Esophagus muscularis mucosa (tissue), 4 donors: Measurements from ENCODE around the gene SHISA8. TPM values are rescaled to one million over a fixed set of nuclear protein-coding genes. Genes with fewer than 3 reads are reported as not detected.

Experiments
- DNase-seq: peaks from one replicate; pipeline ENCODE4 v3.0.0-alpha.2; 2017; ENCODE audit errors: extremely low spot score
- H3K27ac ChIP-seq, 4 donors: fragments of 200-600 bp; sonication (generic); replicated peaks in 1 of 4; 1 replicate in 3 of 4; 2 replicates in 1 of 4; pipeline ENCODE4 v1.5.1; 2016 to 2019; ENCODE audit warnings: mild to moderate bottlenecking in 1 of 4
- H3K27me3 ChIP-seq, 4 donors: fragments of 200-600 bp; sonication (generic); one replicate each; pipeline versions ENCODE4 v1.5.1 to v1.6.0; 2016 to 2019
- H3K36me3 ChIP-seq, 4 donors: fragments of 200-600 bp; sonication (generic); one replicate each; pipeline ENCODE4 v1.5.1; 2016 to 2019
- H3K4me1 ChIP-seq, 4 donors: fragments of 200-600 bp; sonication (generic); one replicate each; pipeline ENCODE4 v1.5.1; 2016 to 2019
- H3K4me3 ChIP-seq, 4 donors: fragments of 200-600 bp; sonication (generic); 1 replicate in 2 of 4; 2 replicates in 2 of 4; pipeline ENCODE4 v1.5.1; 2016 to 2019; ENCODE audit warnings: mild to moderate bottlenecking in 4 of 4, moderate library complexity in 1 of 4
- H3K9me3 ChIP-seq, 4 donors: fragments of 200-600 bp; sonication (generic); 1 replicate in 3 of 4; 2 replicates in 1 of 4; pipeline ENCODE4 v1.5.1; 2016 to 2019
- EP300 ChIP-seq: sonication (generic); formaldehyde crosslinking; IDR thresholded peaks from one replicate; pipeline ENCODE4 v1.6.1; 2017; ENCODE audit warnings: antibody characterized with exemption
- POLR2A ChIP-seq: fragments of 450-650 bp; IDR thresholded peaks from one replicate; pipeline ENCODE4 v1.6.1; 2017; ENCODE audit warnings: antibody characterized with exemption, moderate library complexity, mild to moderate bottlenecking, low read depth
- POLR2AphosphoS5 ChIP-seq, 2 donors: sonication (generic); formaldehyde crosslinking; IDR thresholded peaks; one replicate each; pipeline ENCODE4 v1.6.1; 2017; ENCODE audit warnings: antibody characterized with exemption in 2 of 2
- WGBS: methylation state at CpG from one replicate; pipeline ENCODE4 v1.1.5; 2018; 5-methylcytosine and 5-hydroxymethylcytosine counted together
- intact Hi-C: fragments of 100-400 bp; cut with DNase I; formaldehyde crosslinking; loops from one replicate; pipeline ENCODE4 v1.15.1; 2023
- total RNA-seq, 4 donors: library from RNA; depleted of rRNA; stranded (reverse); fragments of >200 nt; gene quantifications; one replicate each; pipeline versions ENCODE4 v1.1.0 to v1.2.1, GENCODE V29; 2016
- TF ChIP-seq, protein P1 (sequence below), 3 experiments: fragments of 200-600 bp in 2 of 3; fragments of 450-650 bp in 1 of 3; sonication (generic) in 2 of 3; IDR thresholded peaks; one replicate each; pipeline ENCODE4 v1.5.1; 2017 to 2019; ENCODE audit warnings: antibody characterized with exemption in 3 of 3, mild to moderate bottlenecking in 2 of 3, moderate library complexity in 1 of 3

SHISA8 gene
- total RNA-seq, 4 donors from 2014 or later = 0.83 TPM; not detected in 3

DNA sequence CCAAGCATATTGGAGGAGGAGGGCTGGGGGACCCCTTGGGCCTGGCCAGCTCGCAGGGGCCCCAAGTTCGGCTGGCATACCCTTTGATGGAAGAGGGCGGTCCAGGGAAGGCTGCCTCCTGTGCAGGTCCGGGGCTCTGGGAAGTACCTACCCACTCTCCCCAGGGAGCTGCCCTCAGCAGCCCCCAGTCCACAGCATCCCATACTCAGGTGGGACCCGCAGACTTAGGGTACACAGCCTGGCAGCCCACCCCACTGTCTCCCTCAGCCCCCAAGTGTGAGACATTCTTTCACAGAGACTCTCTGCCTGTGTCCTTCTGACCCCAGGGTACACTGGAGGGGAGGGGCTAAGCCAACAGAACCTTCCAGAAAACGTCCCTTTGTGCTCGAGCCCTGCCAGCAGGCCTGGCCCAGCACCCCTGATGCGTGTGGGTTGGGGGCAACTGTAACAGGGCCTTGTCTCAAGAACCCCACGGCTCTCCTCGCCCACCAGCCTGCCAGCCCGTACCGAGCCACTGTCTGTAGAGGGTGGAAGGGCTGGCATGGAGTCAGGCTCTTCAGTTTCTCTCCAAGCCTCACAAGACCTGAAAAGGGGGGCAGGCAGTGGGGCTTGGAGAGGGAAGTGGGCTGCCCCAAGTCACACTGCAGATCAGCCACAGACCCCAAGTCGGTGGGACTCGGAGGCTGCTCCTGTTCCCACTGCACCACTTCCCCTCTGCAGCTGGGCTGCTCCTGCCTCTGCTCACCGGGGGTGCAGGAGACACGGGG is 18.7 kb upstream of the SHISA8 start:
- TF ChIP-seq, protein P1, sequence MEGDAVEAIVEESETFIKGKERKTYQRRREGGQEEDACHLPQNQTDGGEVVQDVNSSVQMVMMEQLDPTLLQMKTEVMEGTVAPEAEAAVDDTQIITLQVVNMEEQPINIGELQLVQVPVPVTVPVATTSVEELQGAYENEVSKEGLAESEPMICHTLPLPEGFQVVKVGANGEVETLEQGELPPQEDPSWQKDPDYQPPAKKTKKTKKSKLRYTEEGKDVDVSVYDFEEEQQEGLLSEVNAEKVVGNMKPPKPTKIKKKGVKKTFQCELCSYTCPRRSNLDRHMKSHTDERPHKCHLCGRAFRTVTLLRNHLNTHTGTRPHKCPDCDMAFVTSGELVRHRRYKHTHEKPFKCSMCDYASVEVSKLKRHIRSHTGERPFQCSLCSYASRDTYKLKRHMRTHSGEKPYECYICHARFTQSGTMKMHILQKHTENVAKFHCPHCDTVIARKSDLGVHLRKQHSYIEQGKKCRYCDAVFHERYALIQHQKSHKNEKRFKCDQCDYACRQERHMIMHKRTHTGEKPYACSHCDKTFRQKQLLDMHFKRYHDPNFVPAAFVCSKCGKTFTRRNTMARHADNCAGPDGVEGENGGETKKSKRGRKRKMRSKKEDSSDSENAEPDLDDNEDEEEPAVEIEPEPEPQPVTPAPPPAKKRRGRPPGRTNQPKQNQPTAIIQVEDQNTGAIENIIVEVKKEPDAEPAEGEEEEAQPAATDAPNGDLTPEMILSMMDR (IDR thresholded peaks at IDR 0.05) = no peak
- no peak for TF ChIP-seq POLR2AphosphoS5 (IDR thresholded peaks at IDR 0.05)
- TF ChIP-seq POLR2A = no peak
- TF ChIP-seq EP300 = no peak
- WGBS = 90% methylated on average over 9 of the region's 16 CpGs
- no peak overlapping the region for H3K4me3 ChIP-seq
- H3K27ac ChIP-seq = no peak overlapping the region
- intact Hi-C loops = no loop called here
- DNase-seq = no peak
- H3K27me3 ChIP-seq = no peaks in the 10 kb centered on the region
- no peaks in the 10 kb centered on the region for H3K9me3 ChIP-seq
- no peaks in the 10 kb centered on the region for H3K36me3 ChIP-seq
- H3K4me1 ChIP-seq = peaks cover 3 to 5% (median 3%) of the 10 kb centered on the region in 4 donors

DNA sequence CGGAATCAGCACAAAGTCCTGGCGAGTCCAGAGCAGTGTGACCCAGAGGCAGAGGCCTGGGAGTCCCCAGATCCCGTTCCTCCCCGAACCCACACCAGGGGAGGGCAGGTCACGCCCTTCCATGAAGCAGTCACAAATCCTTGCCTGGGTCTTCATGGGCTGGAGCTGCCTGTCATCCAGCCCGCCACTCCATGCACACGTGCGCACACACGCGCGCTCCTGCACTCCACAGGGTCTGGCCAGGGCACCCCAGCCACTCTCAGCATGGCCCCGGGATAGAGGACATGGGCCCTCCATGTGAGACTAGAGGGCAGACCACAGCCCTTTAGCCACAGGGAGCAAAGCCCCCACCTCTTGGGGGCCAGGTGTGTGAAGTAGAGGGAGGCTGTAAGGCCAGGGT is 17.5 kb upstream of the SHISA8 start:
- H3K27ac ChIP-seq = no peak overlapping the region
- DNase-seq = no peak
- no peak for TF ChIP-seq POLR2AphosphoS5 (IDR thresholded peaks at IDR 0.05)
- TF ChIP-seq EP300 = no peak
- TF ChIP-seq, protein P1 (IDR thresholded peaks at IDR 0.05) = no peak
- no peak for TF ChIP-seq POLR2A
- H3K36me3 ChIP-seq = no peaks in the 10 kb centered on the region
- no peak overlapping the region for H3K4me3 ChIP-seq
- H3K4me1 ChIP-seq = peaks cover 0 to 4% (median 0%) of the 10 kb centered on the region in 4 donors
- H3K9me3 ChIP-seq = no peaks in the 10 kb centered on the region
- H3K27me3 ChIP-seq = peaks cover 0 to 1% (median 0%) of the 10 kb centered on the region in 4 donors
- WGBS = 93% methylated on average over 3 of the region's 12 CpGs
- intact Hi-C loops = no loop called here

DNA sequence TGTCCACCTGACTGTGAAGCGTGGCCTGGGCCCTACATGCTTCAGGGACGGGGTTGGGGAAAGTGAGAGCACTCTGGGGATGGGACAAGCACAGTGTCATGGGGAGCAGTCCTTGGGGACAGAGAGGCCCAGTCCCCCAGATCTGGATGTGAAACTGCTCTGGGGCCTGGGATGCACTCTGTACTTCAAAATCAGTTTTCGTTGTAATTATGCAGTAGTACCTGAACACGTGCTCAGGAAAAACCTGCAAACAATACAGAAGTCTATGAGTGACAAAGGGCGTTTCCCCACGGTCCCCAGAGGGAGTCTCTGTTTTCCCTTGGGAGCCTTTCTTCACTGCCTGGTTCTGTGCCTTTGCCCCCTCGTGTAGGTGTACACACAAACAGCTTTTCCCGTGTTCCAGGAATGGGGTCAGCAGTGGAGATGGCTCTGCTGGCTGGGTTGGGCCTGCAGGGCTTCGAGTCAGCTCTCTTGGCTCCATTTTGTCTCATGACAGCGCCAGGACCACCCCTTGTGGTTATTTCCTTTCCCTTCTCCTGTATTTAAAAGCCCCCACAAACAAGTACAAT is 16.9 kb upstream of the SHISA8 start:
- Histone ChIP-seq H3K9me3 (no peaks in the 10 kb centered on the region), H3K36me3 (no peaks in the 10 kb centered on the region), H3K4me1 (peaks cover 1 to 4% (median 2%) of the 10 kb centered on the region in 4 donors), H3K4me3 (no peak overlapping the region), H3K27me3 (peaks cover under 1 to 7% (median 2%) of the 10 kb centered on the region in 4 donors), H3K27ac (no peak overlapping the region)
- TF ChIP-seq EP300 = no peak
- TF ChIP-seq POLR2A = no peak
- intact Hi-C loops = no loop called here
- WGBS = 78% methylated on average over 10 of the region's 10 CpGs
- DNase-seq = no peak

DNA sequence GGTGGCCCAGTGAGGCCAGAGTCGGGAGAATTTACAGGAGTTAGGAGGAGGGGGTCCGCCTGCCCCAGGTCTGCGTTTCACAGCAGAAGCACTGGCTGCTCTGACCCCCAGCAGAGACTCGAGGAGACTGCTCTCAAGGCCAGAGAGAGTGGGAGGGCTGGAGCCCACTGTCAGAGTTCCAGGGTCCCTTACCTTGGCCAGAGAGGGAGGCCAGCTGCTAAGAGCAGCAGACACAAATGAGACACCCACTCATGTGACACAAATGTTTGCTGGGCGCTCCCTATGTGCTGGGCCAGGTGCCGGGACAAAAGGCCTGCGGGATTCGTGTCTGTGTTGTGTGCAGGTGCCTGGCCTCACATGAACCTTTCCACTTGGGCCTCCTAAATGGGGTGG is 14.5 kb upstream of the SHISA8 start:
- Histone ChIP-seq H3K27me3 (peaks cover 5 to 29% (median 20%) of the 10 kb centered on the region in 4 donors), H3K9me3 (no peaks in the 10 kb centered on the region), H3K4me3 (no peak overlapping the region), H3K36me3 (no peaks in the 10 kb centered on the region), H3K27ac (no peak overlapping the region), H3K4me1 (peaks cover 9 to 18% (median 14%) of the 10 kb centered on the region in 4 donors)
- DNase-seq = no peak
- TF ChIP-seq EP300 (no peak), POLR2A (no peak), POLR2AphosphoS5 (IDR thresholded peaks at IDR 0.05) (no peak)
- TF ChIP-seq, protein P1 (IDR thresholded peaks at IDR 0.05) = no peak
- intact Hi-C loops = no loop called here
- WGBS = 89% methylated on average over 8 of the region's 8 CpGs

DNA sequence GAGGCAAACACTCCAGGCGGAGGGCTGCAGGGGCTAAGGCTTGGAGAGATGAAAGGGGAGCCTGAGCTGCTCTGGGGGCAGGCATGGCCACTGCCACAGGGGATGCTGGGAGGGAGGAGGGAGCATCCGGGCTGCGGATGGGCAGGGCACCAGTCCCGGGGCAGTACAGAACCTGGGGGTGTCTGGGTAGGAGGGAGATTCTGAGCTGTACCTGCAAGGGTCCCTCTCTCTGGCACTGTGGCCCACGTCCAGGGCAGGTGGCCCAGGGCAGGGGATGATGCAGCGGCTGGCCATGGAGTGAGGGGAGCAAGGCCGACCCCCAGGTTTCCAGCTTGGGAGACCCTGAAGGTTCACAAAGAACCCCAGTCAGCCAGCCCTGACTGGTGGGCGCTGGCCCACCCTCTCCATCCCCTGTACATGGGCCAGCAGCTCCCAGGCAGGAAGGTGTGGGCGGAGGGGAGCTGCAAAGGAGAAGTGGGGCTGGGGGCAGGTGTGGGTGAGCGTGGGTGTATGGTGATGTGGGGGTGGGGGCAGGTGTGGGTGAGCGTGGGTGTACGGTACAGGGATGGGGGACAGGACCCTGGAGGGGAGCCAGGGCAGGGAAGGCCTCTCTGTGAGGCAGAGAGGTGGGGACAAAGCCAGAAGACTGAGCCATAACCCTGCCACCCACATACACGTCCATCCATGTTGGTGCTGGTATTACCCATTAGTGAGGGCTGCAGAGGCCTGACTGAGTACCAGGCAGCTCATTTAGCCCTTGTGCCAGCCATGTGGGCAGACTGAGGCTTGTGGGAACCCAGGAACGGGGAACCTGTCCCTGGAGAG is 13.9 kb upstream of the SHISA8 start:
- DNase-seq = no peak
- intact Hi-C loops = no loop called here
- WGBS = 70% methylated on average over 11 of the region's 14 CpGs
- H3K27me3 ChIP-seq = peaks cover 5 to 29% (median 20%) of the 10 kb centered on the region in 4 donors
- H3K4me1 ChIP-seq = peaks cover 8 to 18% (median 14%) of the 10 kb centered on the region in 4 donors
- H3K4me3 ChIP-seq = no peak overlapping the region
- TF ChIP-seq, protein P1 (IDR thresholded peaks at IDR 0.05) = no peak
- TF ChIP-seq EP300 = no peak
- no peak for TF ChIP-seq POLR2A
- TF ChIP-seq POLR2AphosphoS5 (IDR thresholded peaks at IDR 0.05) = no peak
- H3K36me3 ChIP-seq = no peaks in the 10 kb centered on the region
- no peaks in the 10 kb centered on the region for H3K9me3 ChIP-seq
- no peak overlapping the region for H3K27ac ChIP-seq
